DMS79 treated with DMSO at 0.1 percent for 48 hours (cell line): ENCODE measurements around the gene POLE.

Experiments used
- DNase-seq: peaks from one replicate; lab custom pipeline; 2025; lab: John Stamatoyannopoulos, UW

Gene POLE

GRCh38 chr12:132593938-132594358, 93.2 kb downstream of the POLE start:
- DNase-seq = peak; percentile 96

GRCh38 chr12:132593521-132593920, 93.6 kb downstream of the POLE start:
- DNase-seq = no peak

DNA sequence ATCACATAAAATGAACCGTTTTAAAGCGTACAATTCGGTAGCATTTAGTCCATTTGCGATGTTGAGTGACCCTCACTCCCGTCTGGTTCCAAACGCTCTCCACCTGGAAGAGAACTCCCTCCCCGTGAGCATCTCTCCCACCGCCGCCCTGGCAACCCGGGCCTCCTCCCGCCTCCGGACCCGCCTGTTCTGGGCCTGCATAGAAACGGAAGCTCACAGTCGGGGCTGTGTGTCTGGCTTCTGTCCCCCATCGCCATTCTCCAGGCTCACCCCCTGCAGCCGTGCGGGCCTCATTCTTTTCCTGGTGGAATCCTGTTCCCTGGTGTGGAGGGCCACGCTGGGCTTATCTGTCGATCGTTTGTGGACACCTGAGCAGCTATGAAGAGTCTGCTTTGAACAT, 94.1 kb downstream of the POLE start:
- DNase-seq = no peak

DNA sequence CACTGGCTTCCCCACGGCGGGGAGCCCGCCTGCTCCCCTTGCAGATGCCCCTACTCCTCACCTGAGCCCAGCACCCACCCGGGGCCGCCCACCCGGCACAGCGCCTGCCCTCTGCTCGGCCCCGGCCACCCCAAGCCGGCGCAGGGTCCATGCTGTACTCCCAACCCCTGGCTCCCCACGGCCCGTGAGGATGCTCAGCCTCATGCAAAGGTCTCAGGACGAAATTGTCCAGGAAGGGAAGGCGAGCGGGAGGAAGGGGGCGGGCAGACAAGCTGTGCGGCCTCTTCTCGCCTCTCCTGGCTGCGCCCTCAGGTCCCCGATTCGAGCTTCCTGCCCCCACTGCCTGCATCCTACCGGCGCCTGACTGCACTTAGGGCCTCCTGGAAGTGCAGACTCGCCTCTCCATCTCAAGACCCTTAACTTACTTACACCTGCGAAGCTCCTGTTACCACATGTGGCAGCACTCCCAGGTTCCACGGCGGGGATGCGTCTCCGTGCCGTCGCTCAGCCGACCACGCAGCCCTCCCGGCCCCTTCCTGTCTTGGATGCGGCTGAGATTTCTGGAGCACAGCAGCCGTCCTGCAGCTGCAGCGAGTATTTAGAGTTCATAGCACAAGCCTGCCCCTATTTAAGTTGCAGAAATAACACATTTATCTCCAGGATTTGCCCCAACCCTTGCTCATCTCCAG, 94.7 kb downstream of the POLE start:
- no peak for DNase-seq

DNA sequence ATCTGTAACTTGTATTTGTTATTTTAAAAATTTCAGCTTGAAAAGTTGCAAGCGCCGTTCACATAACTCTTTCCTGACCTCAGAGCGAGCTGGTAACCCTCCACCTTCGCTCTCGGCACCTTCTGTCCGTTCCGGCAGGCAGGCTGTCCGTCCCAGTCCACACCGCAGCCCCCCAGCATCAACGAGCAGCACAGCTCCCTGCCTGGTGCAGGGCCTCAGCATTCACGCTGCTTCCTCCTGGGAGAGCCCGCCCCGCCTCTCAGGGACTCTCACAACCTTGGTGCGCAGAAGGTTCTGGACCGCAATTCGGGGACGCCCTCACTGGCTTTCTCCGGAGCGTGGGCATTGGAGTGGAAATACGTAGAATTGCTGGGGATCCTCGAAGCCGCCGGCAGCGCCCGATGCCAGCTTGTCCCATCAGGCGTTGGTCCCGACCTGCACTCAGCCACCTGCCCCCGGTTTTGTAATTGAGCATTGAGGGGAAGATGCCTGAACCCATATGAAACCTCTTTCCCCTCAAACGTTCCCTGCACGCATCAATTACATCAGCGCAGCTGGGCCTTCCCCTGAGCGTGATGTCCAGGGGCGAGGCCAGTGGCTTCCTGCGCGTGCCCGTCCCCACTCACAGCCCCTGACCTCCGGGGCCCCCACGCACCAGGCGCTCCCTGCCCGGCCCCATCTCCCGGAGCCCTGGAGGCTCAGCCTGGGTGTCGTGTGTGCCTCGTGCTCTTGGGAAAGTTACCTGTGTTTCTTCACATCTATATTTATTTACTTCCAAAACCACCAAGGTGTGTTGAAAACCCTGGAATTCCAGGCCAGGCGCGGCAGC, 95.8 kb downstream of the POLE start:
- DNase-seq = no peak

DNA sequence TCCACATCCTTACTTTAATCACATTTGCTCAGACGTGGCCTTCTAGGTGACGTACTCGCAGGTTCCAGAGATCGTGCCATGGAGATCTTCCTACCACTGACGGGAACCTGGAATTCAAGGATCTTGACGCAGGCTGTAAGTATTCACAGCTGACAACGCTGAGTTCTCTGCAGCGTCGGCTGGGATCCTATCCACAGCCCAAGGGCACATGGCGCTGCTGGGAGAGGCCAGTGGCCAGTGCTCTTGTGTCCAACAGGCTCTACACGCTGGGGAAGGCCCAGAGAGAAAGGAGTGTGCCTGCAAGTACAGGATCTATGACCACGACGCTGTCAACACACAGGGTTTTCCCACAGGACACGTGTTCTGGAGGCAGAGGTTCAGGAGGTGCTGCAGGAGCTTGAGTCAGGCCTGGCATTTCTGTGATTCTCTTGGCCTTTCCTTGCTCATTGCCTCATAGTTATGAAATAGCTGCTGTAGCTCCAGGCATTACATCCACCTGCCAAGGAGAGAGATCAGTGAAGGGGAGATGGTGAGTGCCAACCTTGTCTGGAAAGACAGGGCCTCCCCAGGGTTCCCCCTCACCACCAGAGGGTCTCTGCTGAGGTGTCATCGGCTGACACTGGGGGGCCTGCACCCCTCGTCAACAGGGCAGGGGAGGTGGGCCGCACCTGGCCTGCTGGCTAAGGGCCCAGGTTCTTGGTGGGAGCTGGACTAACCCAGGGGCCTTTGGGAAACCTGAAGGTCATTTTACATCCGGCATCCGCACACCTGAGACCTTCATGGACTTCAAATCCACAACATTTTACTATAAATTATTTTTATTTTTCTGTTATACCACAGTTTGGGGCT, 98.1 kb downstream of the POLE start:
- DNase-seq = no peak

DNA sequence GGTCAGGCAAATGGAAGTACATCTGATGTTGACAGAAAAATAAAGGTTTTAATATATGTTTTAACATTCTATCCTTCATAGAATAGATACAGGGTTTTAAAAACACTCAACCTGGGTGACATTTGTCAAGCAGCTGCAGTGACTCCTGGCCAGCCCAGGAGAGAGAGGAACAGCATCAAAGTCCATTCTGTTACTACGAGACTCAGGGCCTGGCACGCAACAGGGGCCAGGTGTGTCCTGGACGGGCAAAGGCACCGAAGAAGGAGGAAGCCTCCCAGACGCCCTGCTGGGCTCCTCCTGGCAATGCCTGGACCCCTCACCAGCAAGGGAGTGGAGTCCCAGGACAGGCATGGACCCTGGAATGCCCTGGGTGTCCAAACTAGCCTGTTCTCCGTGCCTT, 98.8 kb downstream of the POLE start:
- DNase-seq = no peak

- no peak for DNase-seq
Measured at GRCh38 chr12:132587781-132588180, 99.4 kb downstream of the POLE start.

- DNase-seq = no peak
Measured at GRCh38 chr12:132586929-132587328, 100.2 kb downstream of the POLE start.

DNA sequence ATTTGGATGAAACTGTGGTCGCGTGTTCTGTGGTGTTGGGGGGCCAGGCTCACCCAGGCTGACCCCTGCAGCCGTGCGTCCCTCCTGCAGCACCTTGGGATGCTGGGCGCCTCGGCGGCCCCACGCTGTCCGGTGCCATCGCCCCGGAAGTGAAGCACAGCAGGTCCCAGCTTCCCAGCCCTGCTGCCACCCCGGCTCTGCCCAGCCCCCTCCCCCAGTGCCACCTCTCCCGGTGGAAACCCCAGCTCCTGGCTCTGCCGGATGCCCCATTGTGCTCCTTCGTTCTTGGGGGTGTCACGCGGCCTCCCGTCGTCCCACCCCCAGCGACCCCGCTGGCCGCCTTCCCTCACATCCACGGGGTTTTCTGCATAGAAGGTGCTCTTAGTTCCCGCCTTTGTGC, 102.0 kb downstream of the POLE start:
- no peak for DNase-seq

DNA sequence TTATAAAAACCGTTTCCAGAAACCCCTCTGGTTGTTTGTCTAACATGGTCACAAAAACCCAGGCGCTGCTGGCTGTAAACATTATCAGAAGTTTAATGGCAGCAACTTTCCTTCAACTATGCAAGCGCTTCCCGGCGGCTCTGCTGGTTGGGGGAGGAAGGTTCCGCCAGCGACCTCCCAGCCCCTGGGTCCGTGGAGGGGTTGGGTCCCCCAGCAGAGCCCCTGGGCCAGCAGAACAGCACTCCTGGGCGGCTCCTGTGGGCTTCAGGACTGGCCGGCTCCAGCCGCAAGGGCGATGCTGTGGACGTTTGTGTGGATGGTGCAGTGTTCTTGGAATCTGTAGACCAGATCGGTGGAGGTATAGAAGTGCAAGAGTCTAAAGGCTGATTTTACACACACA, 102.7 kb downstream of the POLE start:
- no peak for DNase-seq

GRCh38 chr12:132583736-132584135, 103.4 kb downstream of the POLE start:
- no peak for DNase-seq

DNA sequence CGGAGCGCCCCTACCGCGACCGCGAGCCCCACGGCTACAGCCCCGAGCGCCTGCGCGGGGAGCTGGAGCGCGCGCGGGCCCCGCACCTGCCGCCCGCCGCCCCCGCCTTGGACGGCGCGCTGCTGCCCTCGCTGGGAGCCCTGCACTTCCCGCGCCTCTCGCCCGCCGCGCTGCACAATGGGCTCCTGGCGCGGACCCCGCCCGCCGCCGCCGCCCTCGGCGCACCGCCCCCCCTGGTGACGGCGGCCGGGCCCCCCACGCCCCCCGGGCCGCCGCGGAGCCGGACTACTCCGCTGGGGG, 103.8 kb downstream of the POLE start:
- no peak for DNase-seq

- no peak for DNase-seq
Measured at GRCh38 chr12:132582582-132583410, 104.3 kb downstream of the POLE start.

DNA sequence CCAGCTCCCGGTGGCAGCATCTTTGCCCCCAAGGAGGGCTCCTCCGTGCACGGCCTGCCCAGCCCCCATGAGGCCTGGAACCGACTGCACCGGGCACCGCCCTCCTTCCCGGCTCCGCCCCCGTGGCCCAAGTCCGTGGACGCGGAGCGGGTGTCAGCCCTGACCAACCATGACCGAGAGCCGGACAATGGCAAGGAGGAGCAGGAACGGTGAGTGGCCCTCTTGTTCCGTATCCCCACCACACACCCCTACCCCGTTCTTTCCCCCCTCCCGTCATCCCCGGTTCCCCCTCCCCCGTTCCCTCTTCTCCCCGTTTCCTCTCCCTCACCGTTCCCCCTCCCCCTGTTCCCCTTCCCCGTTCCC, 105.1 kb downstream of the POLE start:
- DNase-seq = no peak

DNA sequence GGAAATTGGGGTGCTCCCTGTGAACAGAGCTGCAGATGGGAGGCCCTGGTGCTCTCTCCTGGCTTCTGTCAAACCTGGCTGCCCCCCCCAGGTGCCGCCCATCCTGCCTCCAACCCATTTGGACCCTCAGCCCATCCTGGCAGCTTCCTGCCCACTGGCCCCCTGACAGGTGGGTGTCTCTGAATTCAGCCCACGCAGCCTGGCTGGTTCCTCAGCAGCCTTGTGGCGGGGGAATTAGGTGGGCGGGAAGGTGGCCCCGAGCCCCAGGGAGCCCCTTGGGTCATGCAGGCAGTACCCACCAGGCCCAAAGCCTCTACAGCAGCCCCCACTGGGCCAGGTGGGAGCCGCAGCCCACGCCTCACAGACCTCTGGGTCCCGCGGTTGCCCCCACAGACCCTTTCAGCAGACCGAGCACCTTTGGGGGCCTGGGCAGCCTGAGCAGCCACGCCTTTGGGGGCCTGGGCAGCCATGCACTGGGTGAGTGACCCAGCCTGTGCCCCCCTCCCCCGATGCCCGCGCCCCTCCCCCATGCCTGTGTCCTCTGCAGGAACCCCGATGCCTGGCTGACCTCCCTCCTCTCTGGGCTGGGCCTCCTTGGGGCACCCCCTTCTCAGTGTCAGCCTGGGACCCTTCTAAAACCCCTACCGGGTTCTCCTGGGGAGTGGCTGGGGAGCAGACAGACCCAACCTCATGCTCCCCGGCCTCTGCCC, 105.6 kb downstream of the POLE start:
- no peak for DNase-seq

GRCh38 chr12:132580701-132581292, 106.3 kb downstream of the POLE start:
- no peak for DNase-seq

GRCh38 chr12:132579744-132580143, 107.4 kb downstream of the POLE start:
- no peak for DNase-seq

DNA sequence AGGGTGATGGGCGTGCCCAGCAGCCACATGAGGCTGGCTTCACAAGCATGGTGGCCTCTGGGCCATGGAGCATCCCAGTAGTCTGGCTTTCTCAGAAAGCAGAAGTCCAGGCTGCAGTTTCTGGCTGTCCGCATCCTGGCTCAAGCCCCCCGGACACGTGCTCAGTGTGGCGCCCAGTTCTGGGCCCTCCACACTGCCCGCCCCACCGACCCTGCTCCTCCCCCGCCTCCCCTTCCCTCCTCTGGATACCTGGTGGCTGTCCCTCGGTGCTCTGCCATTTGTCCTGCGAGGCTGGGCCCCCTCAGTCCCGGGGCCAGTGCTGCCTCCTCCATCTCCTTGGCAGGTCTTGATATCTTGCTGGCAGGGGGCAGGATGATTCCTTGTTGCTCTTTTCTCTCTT, 108.3 kb downstream of the POLE start:
- no peak for DNase-seq

- no peak for DNase-seq
Measured at GRCh38 chr12:132578118-132578517, 109.0 kb downstream of the POLE start.
